PC-3 (cell line): ENCODE data around the gene SH3RF2. TPM values are rescaled to one million over a fixed set of nuclear protein-coding genes. Genes with fewer than 3 reads are reported as not detected.
"Not testable (repeated sequence)": the region's sequence is repeated elsewhere in the genome, so short reads cannot be mapped to it uniquely, and the experiment has no call there.

Experiments used
- ATAC-seq: fragments of 200-7000 bp; cut with Tn5 transposase; 2 replicates; pipeline ENCODE4 v1.9.1; 2020; ENCODE audit warnings: mild to moderate bottlenecking, moderate library complexity
- BruUV-seq: library from RNA; stranded (reverse); fragments of 400-500 nt; replicated peaks from 2 replicates; lab custom pipeline; 2021; lab: Mats Ljungman, UMichigan
- CTCF ChIA-PET: fragments of 300-600 bp; sonication (Branson Sonifier 250); formaldehyde crosslinking; loops from one replicate; lab custom pipeline; 2022; ENCODE audit warnings: antibody characterized with exemption; lab: Charles Lee
- POLR2A ChIA-PET: fragments of 300-600 bp; sonication (Branson Sonifier 250); formaldehyde crosslinking; loops from one replicate; lab custom pipeline; 2022; ENCODE audit warnings: antibody characterized with exemption; ENCODE audit not compliant: unreplicated experiment; lab: Charles Lee
- DNase-seq: peaks from one replicate; pipeline ENCODE4 v3.0.0-alpha.2; 2015
- H2AFZ ChIP-seq: fragments of 300-600 bp; sonication (generic); 2 replicates; pipeline ENCODE4 v1.6.0; 2016; ENCODE audit warnings: antibody characterized with exemption, low read length
- H3F3A ChIP-seq: fragments of 300-600 bp; sonication (generic); one replicate; pipeline ENCODE4 v1.6.0; 2017; ENCODE audit warnings: antibody characterized with exemption, low read length, control low read depth, mild to moderate bottlenecking; ENCODE audit not compliant: unreplicated experiment
- H3K27ac ChIP-seq: fragments of 300-600 bp; sonication (generic); 2 replicates; pipeline ENCODE4 v1.5.1; 2016; ENCODE audit warnings: mild to moderate bottlenecking, low read length
- H3K27me3 ChIP-seq: fragments of 300-600 bp; sonication (generic); 2 replicates; pipeline ENCODE4 v1.6.1; 2016; ENCODE audit warnings: low read length, mixed read lengths
- H3K36me3 ChIP-seq: fragments of 300-600 bp; sonication (generic); 2 replicates; pipeline ENCODE4 v1.6.1; 2016; ENCODE audit warnings: low read depth, mixed run types, low read length, mixed read lengths
- H3K4me1 ChIP-seq: fragments of 300-600 bp; sonication (generic); 2 replicates; pipeline ENCODE4 v1.5.1; 2016; ENCODE audit warnings: low read length; ENCODE audit not compliant: insufficient read depth
- H3K4me2 ChIP-seq: fragments of 300-600 bp; sonication (generic); 2 replicates; pipeline ENCODE4 v1.6.0; 2016; ENCODE audit warnings: low read length
- H3K4me3 ChIP-seq: fragments of 300-600 bp; sonication (generic); 2 replicates; pipeline ENCODE4 v1.5.1; 2016; ENCODE audit warnings: mild to moderate bottlenecking, low read length, mixed read lengths
- H3K79me2 ChIP-seq: fragments of 300-600 bp; sonication (generic); 2 replicates; pipeline ENCODE4 v1.6.1; 2017; ENCODE audit warnings: low read length, mixed read lengths
- H3K9ac ChIP-seq: fragments of 300-600 bp; sonication (generic); 2 replicates; pipeline ENCODE4 v1.6.0; 2016; ENCODE audit warnings: mild to moderate bottlenecking, low read length
- H3K9me2 ChIP-seq: fragments of 300-600 bp; sonication (generic); replicated peaks from 2 replicates; pipeline ENCODE4 v1.6.1; 2016; ENCODE audit warnings: mixed run types, low read length, mixed read lengths
- H3K9me3 ChIP-seq: fragments of 300-600 bp; sonication (generic); 2 replicates; pipeline ENCODE4 v1.6.1; 2016; ENCODE audit warnings: low read length, mixed read lengths
- H4K20me1 ChIP-seq: fragments of 300-600 bp; sonication (generic); 2 replicates; pipeline ENCODE4 v1.6.1; 2016; ENCODE audit warnings: low read length, mixed read lengths
- EZH2 ChIP-seq: fragments of 300-600 bp; sonication (generic); IDR thresholded peaks from one replicate; pipeline ENCODE4 v1.6.1; 2017; ENCODE audit warnings: antibody characterized with exemption, mild to moderate bottlenecking, low read length; ENCODE audit not compliant: unreplicated experiment
- EZH2phosphoT487 ChIP-seq: fragments of 300-600 bp; sonication (generic); IDR thresholded peaks from 2 replicates; pipeline ENCODE4 v1.6.1; 2018; ENCODE audit warnings: mild to moderate bottlenecking, antibody characterized with exemption, low read length, borderline replicate concordance
- intact Hi-C: fragments of 100-400 bp; cut with micrococcal nuclease; formaldehyde crosslinking; loops from 2 replicates; pipeline ENCODE4 v1.9.0; 2023
- total RNA-seq: library from RNA; depleted of rRNA; stranded (reverse); fragments of >200 nt; gene quantifications from 2 replicates; pipeline ENCODE4 v1.2.3, GENCODE V29; 2014
- TF ChIP-seq, protein P1 (sequence below): fragments of 300-600 bp; sonication (generic); conservative IDR thresholded peaks from 2 replicates; pipeline ENCODE4 v1.5.1; 2017; ENCODE audit warnings: antibody characterized with exemption, low read depth, mild to moderate bottlenecking, low read length

SH3RF2 gene
- total RNA-seq, 1 experiment from 2014 or later: 5.9 TPM

- no peak for DNase-seq
- POLR2A ChIA-PET: no interaction called here
- Histone ChIP-seq H3K4me3 (no peak overlapping the region), H3K9me2 (no peaks in the 10 kb centered on the region), H3K27ac (no peak overlapping the region), H3K9me3 (no peaks in the 10 kb centered on the region), H3K4me2 (no peak overlapping the region), H2AFZ (no peak overlapping the region), H3K36me3 (no peaks in the 10 kb centered on the region), H3K4me1 (no peaks in the 10 kb centered on the region), H3K79me2 (no peaks in the 10 kb centered on the region), H4K20me1 (no peaks in the 10 kb centered on the region), H3K27me3 (no peaks in the 10 kb centered on the region), H3K9ac (no peak overlapping the region), H3F3A (no peaks in the 10 kb centered on the region)
- ATAC-seq: peak; percentile 29; the same call in 1 of the 2 replicates
- CTCF ChIA-PET: no interaction called here
- TF ChIP-seq, protein P1, sequence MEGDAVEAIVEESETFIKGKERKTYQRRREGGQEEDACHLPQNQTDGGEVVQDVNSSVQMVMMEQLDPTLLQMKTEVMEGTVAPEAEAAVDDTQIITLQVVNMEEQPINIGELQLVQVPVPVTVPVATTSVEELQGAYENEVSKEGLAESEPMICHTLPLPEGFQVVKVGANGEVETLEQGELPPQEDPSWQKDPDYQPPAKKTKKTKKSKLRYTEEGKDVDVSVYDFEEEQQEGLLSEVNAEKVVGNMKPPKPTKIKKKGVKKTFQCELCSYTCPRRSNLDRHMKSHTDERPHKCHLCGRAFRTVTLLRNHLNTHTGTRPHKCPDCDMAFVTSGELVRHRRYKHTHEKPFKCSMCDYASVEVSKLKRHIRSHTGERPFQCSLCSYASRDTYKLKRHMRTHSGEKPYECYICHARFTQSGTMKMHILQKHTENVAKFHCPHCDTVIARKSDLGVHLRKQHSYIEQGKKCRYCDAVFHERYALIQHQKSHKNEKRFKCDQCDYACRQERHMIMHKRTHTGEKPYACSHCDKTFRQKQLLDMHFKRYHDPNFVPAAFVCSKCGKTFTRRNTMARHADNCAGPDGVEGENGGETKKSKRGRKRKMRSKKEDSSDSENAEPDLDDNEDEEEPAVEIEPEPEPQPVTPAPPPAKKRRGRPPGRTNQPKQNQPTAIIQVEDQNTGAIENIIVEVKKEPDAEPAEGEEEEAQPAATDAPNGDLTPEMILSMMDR: no peak
- no peak for TF ChIP-seq EZH2phosphoT487
- no peak for TF ChIP-seq EZH2
- intact Hi-C loops: no loop called here
- no TSS peak for BruUV-seq
Measured at GRCh38 chr5:145991044-145991575, 54.7 kb downstream of the SH3RF2 start.

DNA sequence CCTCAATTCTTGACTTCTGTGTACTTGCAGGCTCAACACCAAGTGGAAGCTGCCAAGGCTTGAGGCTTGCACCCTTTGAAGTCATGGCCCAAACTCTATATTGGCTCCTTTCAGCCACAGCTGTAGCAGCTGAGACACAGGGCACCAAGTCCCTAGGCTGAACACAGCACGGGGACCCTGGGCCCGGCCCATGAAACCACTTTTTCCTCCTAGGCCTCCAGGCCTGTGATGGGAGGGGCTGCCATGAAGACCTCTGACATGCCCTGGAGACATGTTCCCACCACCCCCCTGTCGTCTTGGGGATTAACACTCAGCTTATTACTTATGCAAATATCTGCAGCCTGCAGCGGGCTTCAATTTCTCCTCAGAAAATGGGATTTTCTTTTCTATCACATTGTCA is 57.2 kb downstream of the SH3RF2 start:
- POLR2A ChIA-PET, H3K4me2 ChIP-seq, intact Hi-C loops, BruUV-seq, H3F3A ChIP-seq, H4K20me1 ChIP-seq, DNase-seq, H3K9me2 ChIP-seq, ATAC-seq, H2AFZ ChIP-seq, H3K79me2 ChIP-seq, H3K27me3 ChIP-seq, H3K9ac ChIP-seq, H3K36me3 ChIP-seq, H3K4me1 ChIP-seq, H3K9me3 ChIP-seq, H3K4me3 ChIP-seq, CTCF ChIA-PET, H3K27ac ChIP-seq: not testable (repeated sequence)

- Histone ChIP-seq H4K20me1 (no peaks in the 10 kb centered on the region), H3K36me3 (no peaks in the 10 kb centered on the region), H3K27me3 (no peaks in the 10 kb centered on the region), H3K9ac (no peak overlapping the region), H3F3A (no peaks in the 10 kb centered on the region), H3K79me2 (no peaks in the 10 kb centered on the region), H3K9me3 (no peaks in the 10 kb centered on the region), H3K4me2 (no peak overlapping the region), H3K4me3 (no peak overlapping the region), H2AFZ (no peak overlapping the region), H3K4me1 (no peaks in the 10 kb centered on the region), H3K27ac (no peak overlapping the region), H3K9me2 (no peaks in the 10 kb centered on the region)
- BruUV-seq: no TSS peak
- TF ChIP-seq EZH2 (no peak), EZH2phosphoT487 (no peak)
- POLR2A ChIA-PET: no interaction called here
- ATAC-seq (no peak), DNase-seq (no peak)
- intact Hi-C loops: no loop called here
- CTCF ChIA-PET: no interaction called here
Measured at GRCh38 chr5:145996135-145996534, 59.8 kb downstream of the SH3RF2 start.

- ATAC-seq (no peak), DNase-seq (no peak)
- intact Hi-C loops: no loop called here
- no peaks in the 10 kb centered on the region for H3K36me3 ChIP-seq
- no peak overlapping the region for H3K9ac ChIP-seq
- no peaks in the 10 kb centered on the region for H4K20me1 ChIP-seq
- no peaks in the 10 kb centered on the region for H3F3A ChIP-seq
- ChIA-PET POLR2A (no interaction called here), CTCF (no interaction called here)
- H3K4me3 ChIP-seq: no peak overlapping the region
- H3K9me2 ChIP-seq: no peaks in the 10 kb centered on the region
- no peaks in the 10 kb centered on the region for H3K27me3 ChIP-seq
- no TSS peak for BruUV-seq
- peaks cover 8% of the 10 kb centered on the region; the same call in 1 of the 2 replicates for H3K4me1 ChIP-seq
- H3K4me2 ChIP-seq: no peak overlapping the region
- no peak overlapping the region for H2AFZ ChIP-seq
- no peaks in the 10 kb centered on the region for H3K79me2 ChIP-seq
- no peak for TF ChIP-seq EZH2
- TF ChIP-seq, protein P1: no peak
- no peak for TF ChIP-seq EZH2phosphoT487
- H3K27ac ChIP-seq: no peak overlapping the region
- no peaks in the 10 kb centered on the region for H3K9me3 ChIP-seq
Measured at GRCh38 chr5:145999208-145999607, 62.8 kb downstream of the SH3RF2 start.
